ENCODE results near the gene ARCN1.

The ARCN1 gene

GRCh38 chr11:118532852-118533768, 39.1 kb upstream of the ARCN1 start:
- Mint-ChIP-seq H3K27me3 (no peaks in the 10 kb centered on the region), H3K27ac (no peak overlapping the region), H3K36me3 (ENCODE audit: low read depth) (peaks cover 2% of the 10 kb centered on the region), H3K4me3 (no peak overlapping the region), H3K9me3 (no peaks in the 10 kb centered on the region), H3K4me1 (peaks cover 20% of the 10 kb centered on the region)
- no peak for ATAC-seq
- no peak for DNase-seq

DNA sequence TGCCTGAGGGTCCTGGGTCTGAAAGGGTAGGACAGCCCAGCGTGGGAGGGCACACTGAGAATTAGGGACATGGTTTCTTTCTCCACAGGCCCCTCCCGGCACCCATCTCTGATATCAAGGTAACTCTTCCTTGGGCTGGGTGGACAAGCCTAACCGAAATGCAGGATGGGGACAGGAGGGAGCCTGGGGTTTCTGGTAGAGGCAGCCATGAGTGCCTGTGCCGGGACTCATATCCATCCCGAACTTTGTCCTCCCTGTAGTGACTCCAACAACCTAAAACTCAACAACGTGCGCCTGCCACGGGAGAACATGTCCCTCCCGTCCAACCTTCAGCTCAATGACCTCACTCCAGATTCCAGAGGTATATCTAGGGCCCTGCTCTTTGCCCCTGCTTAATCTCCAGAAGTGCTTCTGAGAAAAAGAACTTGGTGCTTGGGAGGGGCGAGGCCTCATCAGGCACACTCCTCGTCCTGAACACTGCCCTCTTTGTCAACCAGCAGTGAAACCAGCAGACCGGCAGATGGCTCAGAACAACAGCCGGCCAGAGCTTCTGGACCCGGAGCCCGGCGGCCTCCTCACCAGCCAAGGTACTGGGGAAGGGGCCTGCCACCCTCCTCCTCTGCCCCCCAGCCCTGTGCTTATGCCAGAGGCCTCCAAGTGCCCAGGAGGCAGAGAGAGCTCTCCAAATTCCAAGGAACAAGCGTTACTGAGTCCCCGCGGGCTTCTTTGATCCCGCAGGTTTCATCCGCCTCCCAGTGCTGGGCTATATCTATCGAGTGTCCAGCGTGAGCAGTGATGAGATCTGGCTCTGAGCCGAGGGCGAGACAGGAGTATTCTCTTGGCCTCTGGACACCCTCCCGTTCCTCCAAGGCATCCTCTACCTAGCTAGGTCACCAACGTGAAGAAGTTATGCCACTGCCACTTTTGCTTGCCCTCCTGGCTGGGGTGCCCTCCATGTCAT, 38.2 kb upstream of the ARCN1 start:
- no peak overlapping the region for H3K4me3 Mint-ChIP-seq
- peaks cover 19% of the 10 kb centered on the region for H3K4me1 Mint-ChIP-seq
- H3K36me3 Mint-ChIP-seq (ENCODE audit: low read depth): peaks cover 2% of the 10 kb centered on the region
- DNase-seq (no peak), ATAC-seq (no peak)
- H3K27me3 Mint-ChIP-seq: no peaks in the 10 kb centered on the region
- H3K9me3 Mint-ChIP-seq: no peaks in the 10 kb centered on the region
- no peak overlapping the region for H3K27ac Mint-ChIP-seq

GRCh38 chr11:118535261-118535660, 36.9 kb upstream of the ARCN1 start:
- H3K4me3 Mint-ChIP-seq: no peak overlapping the region
- H3K4me1 Mint-ChIP-seq: peaks cover 8% of the 10 kb centered on the region
- ATAC-seq (no peak), DNase-seq (no peak)
- no peaks in the 10 kb centered on the region for H3K36me3 Mint-ChIP-seq (ENCODE audit: low read depth)
- no peaks in the 10 kb centered on the region for H3K27me3 Mint-ChIP-seq
- H3K27ac Mint-ChIP-seq: no peak overlapping the region
- H3K9me3 Mint-ChIP-seq: no peaks in the 10 kb centered on the region

DNA sequence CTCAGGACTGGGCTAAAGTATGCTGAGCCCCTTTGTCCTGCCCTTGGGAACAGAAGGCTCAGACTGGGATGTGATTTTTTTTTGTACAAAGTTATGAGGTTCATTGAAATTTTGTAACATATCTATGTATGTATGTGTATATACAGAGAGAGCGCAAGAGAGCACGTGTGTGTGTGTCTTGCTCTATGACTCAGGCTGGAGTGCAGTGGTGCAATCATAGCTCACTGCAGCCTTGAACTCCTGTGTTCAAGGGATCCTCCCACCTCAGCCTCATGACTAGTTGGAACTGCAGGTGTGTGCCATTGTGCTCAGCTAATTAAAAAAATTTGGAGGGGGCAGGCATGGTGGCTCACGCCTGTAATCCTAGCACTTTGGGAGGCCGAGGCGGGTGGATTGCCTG, 35.5 kb upstream of the ARCN1 start:
- Mint-ChIP-seq H3K27ac (no peak overlapping the region), H3K9me3 (no peaks in the 10 kb centered on the region), H3K36me3 (ENCODE audit: low read depth) (no peaks in the 10 kb centered on the region), H3K4me1 (peaks cover 2% of the 10 kb centered on the region), H3K4me3 (no peak overlapping the region), H3K27me3 (no peaks in the 10 kb centered on the region)
- no peak for ATAC-seq
- DNase-seq: no peak

DNA sequence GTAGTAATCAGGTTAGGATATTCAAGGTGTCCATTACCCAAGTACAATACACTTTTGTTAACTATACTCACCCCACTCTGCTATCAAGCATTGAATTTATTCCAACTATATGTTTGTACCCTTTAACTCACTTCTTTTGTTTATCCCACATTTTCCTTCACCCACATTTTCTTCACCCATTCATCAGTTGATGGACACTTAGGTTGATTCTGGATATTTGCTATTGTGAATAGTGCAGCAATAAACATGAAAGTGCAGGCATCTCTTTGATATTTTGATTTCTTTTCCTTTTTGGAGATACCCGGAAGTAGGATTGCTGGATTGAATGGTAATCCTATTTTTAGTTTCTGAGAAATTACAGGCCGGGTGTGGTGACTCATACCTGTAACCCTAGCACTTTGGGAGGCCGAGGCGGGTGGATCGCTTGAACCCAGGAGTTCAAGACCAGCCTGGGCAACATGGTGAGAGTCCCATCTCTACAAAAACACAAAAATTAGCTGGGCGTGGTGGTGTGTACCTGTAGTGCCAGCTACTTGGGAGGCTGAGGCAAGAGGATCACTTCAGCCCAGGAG, 34.7 kb upstream of the ARCN1 start:
- Mint-ChIP-seq H3K4me3 (no peak overlapping the region), H3K27ac (no peak overlapping the region), H3K4me1 (no peaks in the 10 kb centered on the region), H3K9me3 (no peaks in the 10 kb centered on the region), H3K36me3 (ENCODE audit: low read depth) (no peaks in the 10 kb centered on the region), H3K27me3 (no peaks in the 10 kb centered on the region)
- no peak for ATAC-seq
- no peak for DNase-seq

DNA sequence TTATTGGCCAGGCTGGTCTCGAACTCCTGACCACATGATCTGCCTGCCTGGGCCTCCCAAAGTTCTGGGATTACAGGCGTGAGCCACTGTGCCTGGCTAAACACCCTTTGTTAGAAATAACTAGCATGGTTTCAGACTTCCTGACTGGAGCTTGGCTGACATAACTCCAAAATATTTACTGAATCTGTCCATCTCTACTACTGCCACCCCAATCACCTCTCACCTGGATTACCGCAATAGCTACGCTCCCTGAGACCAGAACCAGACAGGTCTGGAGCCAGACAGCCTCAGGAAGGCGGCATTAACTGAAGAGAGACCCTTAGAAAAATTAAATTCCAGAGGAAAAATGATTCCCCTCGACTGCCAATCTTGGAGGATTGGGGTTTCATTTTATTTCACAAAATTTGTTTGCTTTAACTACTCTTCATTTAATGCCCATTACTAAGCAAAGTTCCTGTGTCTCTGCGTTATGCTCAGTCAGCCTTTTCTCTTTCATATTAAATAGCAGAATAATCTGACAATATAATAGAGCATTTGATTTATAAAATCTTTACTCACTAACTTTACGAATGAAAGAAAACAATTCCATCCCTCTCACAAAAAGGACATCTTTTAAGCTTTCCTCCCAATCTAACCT, 28.1 kb upstream of the ARCN1 start:
- Mint-ChIP-seq H3K9me3 (no peaks in the 10 kb centered on the region), H3K36me3 (ENCODE audit: low read depth) (peaks cover 3% of the 10 kb centered on the region), H3K4me1 (no peaks in the 10 kb centered on the region), H3K27ac (no peak overlapping the region), H3K27me3 (no peaks in the 10 kb centered on the region), H3K4me3 (no peak overlapping the region)
- ATAC-seq (no peak), DNase-seq (no peak)

GRCh38 chr11:118544647-118545010, 27.6 kb upstream of the ARCN1 start:
- H3K9me3 Mint-ChIP-seq: no peaks in the 10 kb centered on the region
- no peaks in the 10 kb centered on the region for H3K27me3 Mint-ChIP-seq
- peaks cover 3% of the 10 kb centered on the region for H3K36me3 Mint-ChIP-seq (ENCODE audit: low read depth)
- H3K27ac Mint-ChIP-seq: no peak overlapping the region
- no peak for ATAC-seq
- no peaks in the 10 kb centered on the region for H3K4me1 Mint-ChIP-seq
- DNase-seq: no peak
- H3K4me3 Mint-ChIP-seq: no peak overlapping the region

- H3K27ac Mint-ChIP-seq: no peak overlapping the region
- peaks cover 3% of the 10 kb centered on the region for H3K36me3 Mint-ChIP-seq (ENCODE audit: low read depth)
- H3K4me1 Mint-ChIP-seq: no peaks in the 10 kb centered on the region
Observed at GRCh38 chr11:118545533-118545932, 26.7 kb upstream of the ARCN1 start.

GRCh38 chr11:118547132-118547531, 25.1 kb upstream of the ARCN1 start:
- peaks cover 5% of the 10 kb centered on the region for H3K36me3 Mint-ChIP-seq (ENCODE audit: low read depth)
- H3K4me1 Mint-ChIP-seq: no peaks in the 10 kb centered on the region
- no peaks in the 10 kb centered on the region for H3K9me3 Mint-ChIP-seq
- H3K27ac Mint-ChIP-seq: no peak overlapping the region
- H3K4me3 Mint-ChIP-seq: no peak overlapping the region
- no peaks in the 10 kb centered on the region for H3K27me3 Mint-ChIP-seq
- no peak for ATAC-seq
- no peak for DNase-seq

More at GRCh38 chr11:118545533-118545932, 26.7 kb upstream of the ARCN1 start:
- DNase-seq: no peak
- Mint-ChIP-seq H3K4me3 (no peak overlapping the region), H3K9me3 (no peaks in the 10 kb centered on the region), H3K27me3 (no peaks in the 10 kb centered on the region)
- no peak for ATAC-seq

GRCh38 chr11:118552341-118552740, 19.9 kb upstream of the ARCN1 start:
- Mint-ChIP-seq H3K27ac (no peak overlapping the region), H3K36me3 (ENCODE audit: low read depth) (peaks cover 15% of the 10 kb centered on the region), H3K4me3 (no peak overlapping the region), H3K4me1 (no peaks in the 10 kb centered on the region), H3K9me3 (no peaks in the 10 kb centered on the region), H3K27me3 (no peaks in the 10 kb centered on the region)
- ATAC-seq: no peak
- DNase-seq: no peak

DNA sequence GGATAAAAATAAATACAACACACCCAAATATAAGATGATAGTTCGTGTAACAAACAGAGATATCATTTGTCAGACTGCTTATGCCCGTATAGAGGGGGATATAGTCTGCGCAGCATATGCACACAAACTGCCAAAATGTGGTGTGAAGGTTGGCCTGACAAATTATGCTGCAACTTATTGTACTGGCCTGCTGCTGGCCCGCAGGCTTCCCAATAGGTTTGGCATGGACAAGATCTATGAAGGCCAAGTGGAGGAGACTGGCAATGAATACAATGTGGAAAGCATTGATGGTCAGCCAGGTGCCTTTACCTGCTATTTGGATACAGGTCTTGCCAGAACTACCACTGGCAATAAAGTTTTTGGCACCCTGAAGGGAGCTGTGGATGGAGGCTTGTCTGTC, 11.4 kb upstream of the ARCN1 start:
- Mint-ChIP-seq H3K36me3 (ENCODE audit: low read depth) (peaks cover 12% of the 10 kb centered on the region), H3K9me3 (no peaks in the 10 kb centered on the region)

DNA sequence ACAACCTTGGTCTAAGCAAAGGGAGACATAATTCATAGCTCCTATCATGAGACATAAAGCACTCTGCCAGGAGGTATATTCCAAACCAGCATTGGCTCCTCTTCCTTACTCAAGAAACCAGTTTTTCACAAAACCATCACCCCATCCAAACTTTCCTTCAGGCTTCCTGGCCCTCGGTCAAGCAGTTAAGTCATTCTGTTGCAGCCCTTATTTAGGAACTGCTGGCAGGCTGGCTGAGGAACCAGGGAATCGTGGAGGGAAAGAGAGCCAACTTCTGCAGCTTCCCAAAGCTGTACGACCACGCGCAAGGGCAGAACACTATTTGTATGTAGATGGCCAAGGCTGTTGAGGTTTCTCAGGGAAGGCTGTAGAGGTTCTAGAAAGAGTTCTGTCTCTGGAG, 7.2 kb upstream of the ARCN1 start:
- Mint-ChIP-seq H3K4me1 (peaks cover 12% of the 10 kb centered on the region), H3K27ac (no peak overlapping the region), H3K27me3 (no peaks in the 10 kb centered on the region), H3K36me3 (ENCODE audit: low read depth) (peaks cover 2% of the 10 kb centered on the region), H3K9me3 (no peaks in the 10 kb centered on the region), H3K4me3 (peak overlapping the region; percentile 93)
- DNase-seq: no peak
- ATAC-seq: no peak

More for the DNA sequence above, 11.4 kb upstream of the ARCN1 start:
- Mint-ChIP-seq H3K27me3 (no peaks in the 10 kb centered on the region), H3K4me1 (peaks cover 12% of the 10 kb centered on the region), H3K27ac (no peak overlapping the region), H3K4me3 (no peak overlapping the region)
- DNase-seq (no peak), ATAC-seq (no peak)

DNA sequence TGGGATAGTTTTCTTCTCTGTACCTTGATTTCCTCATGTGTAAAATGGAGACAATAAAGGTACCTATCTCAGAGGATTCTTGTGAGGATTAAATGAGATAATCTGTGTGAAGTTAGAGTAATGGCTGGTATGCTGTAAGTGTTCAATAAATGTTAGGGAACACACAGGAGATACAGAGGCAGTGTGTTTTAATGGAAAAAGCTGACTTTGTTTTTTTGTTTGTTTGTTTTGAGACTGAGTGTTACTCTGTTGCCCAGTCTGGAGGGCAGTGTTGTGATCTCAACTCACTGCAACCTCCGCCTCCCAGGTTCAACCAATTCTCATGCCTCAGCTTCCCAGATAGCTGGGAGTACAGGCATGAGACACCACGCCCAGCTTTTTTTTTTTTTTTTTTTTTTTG, 2.5 kb upstream of the ARCN1 start:
- no peaks in the 10 kb centered on the region for H3K9me3 Mint-ChIP-seq
- ATAC-seq (no peak), DNase-seq (no peak)
- H3K4me3 Mint-ChIP-seq: no peak overlapping the region
- H3K36me3 Mint-ChIP-seq (ENCODE audit: low read depth): peaks cover 13% of the 10 kb centered on the region
- H3K27ac Mint-ChIP-seq: no peak overlapping the region
- H3K27me3 Mint-ChIP-seq: no peaks in the 10 kb centered on the region
- peaks cover 37% of the 10 kb centered on the region for H3K4me1 Mint-ChIP-seq

- H3K36me3 Mint-ChIP-seq (ENCODE audit: low read depth): peaks cover 15% of the 10 kb centered on the region
- peaks cover 40% of the 10 kb centered on the region for H3K4me1 Mint-ChIP-seq
- H3K4me3 Mint-ChIP-seq: peak overlapping the region; percentile 95
- no peaks in the 10 kb centered on the region for H3K9me3 Mint-ChIP-seq
- ATAC-seq: no peak
- peak overlapping the region; percentile 95 for H3K27ac Mint-ChIP-seq
- no peaks in the 10 kb centered on the region for H3K27me3 Mint-ChIP-seq
- DNase-seq: no peak
Observed at GRCh38 chr11:118570787-118571186, 1.4 kb upstream of the ARCN1 start.

All from activated naive CD8-positive, alpha-beta T cell treated with anti-CD3 and anti-CD28 coated beads, Interleukin-2, amount 50 U/mL, for 24 hours (primary cell).